GM12864 (cell line): ENCODE measurements around the gene OR51V1.

ENCODE experiments used
- DNase-seq: peaks from one replicate; pipeline ENCODE4 v3.0.0-alpha.2; 2011; ENCODE audit warnings: low read depth
- H3K4me3 ChIP-seq: 2 replicates; pipeline ENCODE4 v1.5.1; 2011; ENCODE audit warnings: mild to moderate bottlenecking, low read depth, low read length, control low read depth
- TF ChIP-seq, protein P1 (sequence below): IDR thresholded peaks from 2 replicates; pipeline ENCODE4 v1.5.1; 2011; ENCODE audit warnings: low read depth, mild to moderate bottlenecking, moderate library complexity, low read length, control low read depth, inconsistent platforms; ENCODE audit errors: missing control alignments

The OR51V1 gene

DNA sequence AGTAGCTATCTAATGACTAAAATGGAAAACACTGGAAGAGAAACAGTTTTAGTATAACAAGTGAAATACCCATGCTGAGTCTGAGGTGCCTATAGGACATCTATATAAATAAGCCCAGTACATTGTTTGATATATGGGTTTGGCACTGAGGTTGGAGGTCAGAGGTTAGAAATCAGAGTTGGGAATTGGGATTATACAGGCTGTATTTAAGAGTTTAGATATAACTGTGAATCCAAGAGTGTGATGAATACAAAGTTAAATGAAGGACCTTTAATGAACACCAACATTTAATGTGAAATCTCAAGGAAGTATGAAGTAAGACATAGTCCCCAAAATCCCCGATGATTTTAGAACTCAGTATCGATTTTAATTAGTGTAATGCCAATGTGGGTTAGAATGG, 36.9 kb upstream of the OR51V1 start:
- no peak for DNase-seq
- TF ChIP-seq, protein P1, sequence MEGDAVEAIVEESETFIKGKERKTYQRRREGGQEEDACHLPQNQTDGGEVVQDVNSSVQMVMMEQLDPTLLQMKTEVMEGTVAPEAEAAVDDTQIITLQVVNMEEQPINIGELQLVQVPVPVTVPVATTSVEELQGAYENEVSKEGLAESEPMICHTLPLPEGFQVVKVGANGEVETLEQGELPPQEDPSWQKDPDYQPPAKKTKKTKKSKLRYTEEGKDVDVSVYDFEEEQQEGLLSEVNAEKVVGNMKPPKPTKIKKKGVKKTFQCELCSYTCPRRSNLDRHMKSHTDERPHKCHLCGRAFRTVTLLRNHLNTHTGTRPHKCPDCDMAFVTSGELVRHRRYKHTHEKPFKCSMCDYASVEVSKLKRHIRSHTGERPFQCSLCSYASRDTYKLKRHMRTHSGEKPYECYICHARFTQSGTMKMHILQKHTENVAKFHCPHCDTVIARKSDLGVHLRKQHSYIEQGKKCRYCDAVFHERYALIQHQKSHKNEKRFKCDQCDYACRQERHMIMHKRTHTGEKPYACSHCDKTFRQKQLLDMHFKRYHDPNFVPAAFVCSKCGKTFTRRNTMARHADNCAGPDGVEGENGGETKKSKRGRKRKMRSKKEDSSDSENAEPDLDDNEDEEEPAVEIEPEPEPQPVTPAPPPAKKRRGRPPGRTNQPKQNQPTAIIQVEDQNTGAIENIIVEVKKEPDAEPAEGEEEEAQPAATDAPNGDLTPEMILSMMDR = no peak
- H3K4me3 ChIP-seq = no peak overlapping the region

DNA sequence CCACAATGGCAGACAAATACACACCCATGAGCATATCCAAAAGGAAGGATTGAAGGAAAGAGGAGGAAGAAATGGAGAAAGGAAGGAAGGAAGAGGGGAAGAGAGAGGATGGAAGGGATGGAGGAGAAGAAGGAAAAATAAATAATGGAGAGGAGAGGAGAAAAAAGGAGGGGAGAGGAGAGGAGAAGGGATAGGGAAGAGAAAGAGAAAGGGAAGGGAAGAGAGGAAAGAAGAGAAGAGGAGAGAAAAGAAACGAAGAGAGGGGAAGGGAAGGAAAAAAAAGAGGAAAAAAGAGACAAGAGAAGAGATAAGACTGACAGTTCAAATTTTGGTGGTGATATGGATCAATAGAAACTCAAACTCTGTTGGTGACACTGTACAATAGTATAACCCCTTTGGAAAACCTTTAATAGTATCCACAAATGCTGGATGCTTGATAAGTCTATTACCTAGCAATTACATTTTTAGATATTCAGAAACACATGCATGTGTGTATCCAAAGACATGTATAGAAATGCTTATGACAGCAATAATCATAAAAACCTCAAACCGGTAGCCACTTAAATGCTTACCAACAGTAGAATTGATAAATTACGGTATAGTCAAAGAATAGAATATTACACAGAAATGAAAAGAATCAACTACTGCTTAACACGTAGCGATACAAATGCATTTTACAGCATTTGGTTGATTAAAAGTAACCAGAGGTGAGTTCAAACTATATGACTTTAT, 35.0 kb upstream of the OR51V1 start:
- no peak overlapping the region for H3K4me3 ChIP-seq
- no peak for DNase-seq
- TF ChIP-seq, protein P1 = no peak

DNA sequence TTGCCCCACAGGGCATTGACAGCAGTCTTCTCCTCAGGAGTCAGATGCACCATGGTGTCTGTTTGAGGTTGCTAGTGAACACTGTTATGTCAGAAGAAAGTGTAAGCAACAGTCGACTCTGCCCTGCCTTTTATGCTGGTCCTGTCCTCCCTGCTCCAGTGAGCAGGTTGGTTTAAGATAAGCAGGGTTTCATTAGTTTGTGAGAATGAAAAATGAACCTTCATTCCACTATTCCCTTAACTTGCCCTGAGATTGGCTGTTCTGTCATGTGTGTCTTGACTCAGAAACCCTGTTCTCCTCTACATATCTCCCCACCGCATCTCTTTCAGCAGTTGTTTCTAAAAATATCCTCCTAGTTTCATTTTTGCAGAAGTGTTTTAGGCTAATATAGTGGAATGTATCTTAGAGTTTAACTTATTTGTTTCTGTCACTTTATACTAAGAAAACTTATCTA, 33.9 kb upstream of the OR51V1 start, which contains the start of gene HBD:
Gene HBD, minus strand, starts transcription at position 103 of the 454 bp plus-strand sequence. Its CDS starts 50 bp downstream, at position 53.
- DNase-seq = no peak
- no peak within 1 kb of the TSS for H3K4me3 ChIP-seq
- TF ChIP-seq, protein P1 = no peak

DNA sequence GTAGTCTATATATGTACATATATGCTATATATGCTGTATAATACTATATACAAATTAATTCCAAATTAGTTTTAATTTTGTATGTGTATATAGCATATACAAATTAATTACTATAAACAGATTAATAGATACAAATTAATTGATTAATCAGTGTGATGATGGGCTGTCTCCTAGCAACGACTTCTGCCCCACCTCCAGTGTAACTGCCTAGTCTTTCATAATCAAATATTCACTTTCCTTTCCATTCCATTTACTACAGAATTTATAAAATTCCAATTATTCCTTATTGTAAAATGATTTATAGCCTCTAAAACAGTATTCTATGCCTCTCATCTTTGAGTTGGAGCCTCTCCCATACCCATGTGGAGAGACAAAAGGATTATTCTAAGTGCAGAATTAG, 32.8 kb upstream of the OR51V1 start:
- DNase-seq = no peak
- TF ChIP-seq, protein P1 = no peak
- no peak overlapping the region for H3K4me3 ChIP-seq

DNA sequence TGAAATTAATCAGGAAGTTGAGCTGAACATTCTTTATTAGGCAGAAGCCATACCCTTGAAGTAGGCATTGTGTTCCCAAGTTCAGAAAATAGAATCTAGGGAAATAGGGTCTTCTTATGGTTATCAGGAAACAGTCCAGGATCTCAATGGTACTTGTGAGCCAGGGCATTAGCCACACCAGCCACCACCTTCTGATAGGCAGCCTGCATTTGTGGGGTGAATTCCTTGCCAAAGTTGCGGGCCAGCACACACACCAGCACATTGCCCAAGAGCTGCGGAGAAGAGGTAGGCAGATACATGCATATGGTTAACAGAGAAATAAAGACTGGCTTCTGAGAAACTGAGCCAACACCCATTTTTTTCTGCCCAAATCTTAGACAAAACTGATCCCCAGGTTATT, 32.3 kb upstream of the OR51V1 start:
- no peak for DNase-seq
- TF ChIP-seq, protein P1 = no peak
- no peak overlapping the region for H3K4me3 ChIP-seq

DNA sequence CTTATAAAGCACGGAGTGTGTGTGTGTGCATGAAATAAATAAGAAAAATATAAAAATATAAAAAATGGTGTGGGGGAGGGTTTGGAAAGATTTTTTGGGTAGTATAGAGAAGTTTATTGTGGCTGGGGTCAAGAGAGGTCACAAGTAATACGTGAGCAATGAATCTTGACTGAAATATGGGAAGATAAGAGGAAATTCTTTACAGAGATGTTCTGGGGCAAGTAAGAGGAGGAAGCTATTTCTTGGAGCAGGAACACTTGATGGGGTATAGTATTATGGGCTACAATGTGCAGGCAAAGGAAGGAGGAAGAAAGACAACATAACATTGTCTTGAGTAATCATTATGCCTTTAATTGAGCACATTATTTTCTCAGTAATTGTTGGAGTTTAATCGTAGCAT, 31.7 kb upstream of the OR51V1 start:
- TF ChIP-seq, protein P1 = no peak
- no peak overlapping the region for H3K4me3 ChIP-seq
- DNase-seq = no peak

DNA sequence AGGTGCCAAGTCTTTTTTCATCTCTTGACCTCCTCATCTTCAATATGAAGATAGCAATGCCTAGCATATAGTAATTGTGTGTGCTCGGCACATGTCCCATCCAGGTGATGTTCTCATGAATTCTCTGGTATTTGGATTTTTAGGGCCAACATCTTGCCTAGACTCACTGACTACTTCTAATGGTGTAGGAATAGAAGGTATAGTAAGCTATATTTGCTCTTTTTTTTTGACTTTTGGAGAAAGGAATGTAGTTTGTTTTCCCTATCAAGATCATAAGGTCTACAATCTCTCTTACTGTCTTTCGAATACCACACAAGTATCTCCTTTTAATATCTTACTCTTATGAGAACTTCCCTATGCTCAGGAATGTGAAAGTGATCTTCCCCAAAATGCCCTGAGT, 30.6 kb upstream of the OR51V1 start:
- no peak for DNase-seq
- TF ChIP-seq, protein P1 = no peak
- no peak overlapping the region for H3K4me3 ChIP-seq
